Adrenal gland (tissue), 19 donors: ENCODE results near the gene GPM6B. TPM values are rescaled to one million over a fixed set of nuclear protein-coding genes. Genes with fewer than 3 reads are reported as not detected.

Source experiments
- DNase-seq, 7 donors: peaks; one replicate each; pipeline ENCODE4 v3.0.0-alpha.2; 2019 to 2020
- H3K27ac ChIP-seq, 5 donors: fragments of 200-600 bp; sonication (generic) in 4 of 5; 1 replicate in 3 of 5; 2 replicates in 2 of 5; pipeline versions ENCODE4 v1.5.1 to v1.8.0; 2016 to 2020; ENCODE audit warnings: mild to moderate bottlenecking in 1 of 5
- H3K27me3 ChIP-seq: fragments of 200-600 bp; 2 replicates; pipeline ENCODE4 v1.8.0; 2021
- H3K36me3 ChIP-seq, 2 donors: fragments of 200-600 bp; replicated peaks in 1 of 2; 1 replicate in 1 of 2; 2 replicates in 1 of 2; pipeline versions ENCODE4 v1.5.1 to v1.8.0; 2018 to 2022
- H3K4me1 ChIP-seq, 2 donors: fragments of 200-600 bp; replicated peaks in 1 of 2; 1 replicate in 1 of 2; 2 replicates in 1 of 2; pipeline versions ENCODE4 v1.5.1 to v1.8.0; 2018 to 2021
- H3K4me3 ChIP-seq, 4 donors: fragments of 200-600 bp; sonication (generic) in 3 of 4; one replicate each; pipeline ENCODE4 v1.5.1; 2016 to 2018
- H3K9me3 ChIP-seq, 3 donors: fragments of 200-600 bp; sonication (generic) in 1 of 3; replicated peaks in 1 of 3; 1 replicate in 2 of 3; 2 replicates in 1 of 3; pipeline versions ENCODE4 v1.5.1 to v1.8.0; 2016 to 2021
- POLR2A ChIP-seq, 2 donors: fragments of 450-650 bp; IDR thresholded peaks; one replicate each; pipeline ENCODE4 v1.6.1; 2017; ENCODE audit warnings: antibody characterized with exemption in 2 of 2, mild to moderate bottlenecking in 2 of 2, moderate library complexity in 1 of 2
- WGBS, 4 donors: extraction: QIAGEN DNeasy Blood & Tissue Kit in 2 of 4; methylation state at CpG; one replicate each; pipeline versions ENCODE4 v1.1.5 to v1.1.7; 2013 to 2017; 5-methylcytosine and 5-hydroxymethylcytosine counted together
- intact Hi-C, 2 donors: fragments of 100-400 bp; cut with DNase I; formaldehyde crosslinking; loops; one replicate each; pipeline versions ENCODE4 v1.14.1 to v1.15.0; 2022 to 2023
- long read RNA-seq, 10 donors: library from polyadenylated mRNA in 3 of 10; unstranded in 2 of 10; stranded (forward) in 1 of 10; transcript quantifications; one replicate each; pipeline ENCODE4 v2.0.0 and lab custom pipeline, GENCODE V29; 2021 to 2026
- polyA plus RNA-seq, 3 donors: library from polyadenylated mRNA; stranded (reverse); fragments of 200-250 nt in 2 of 3; fragments of 350-450 nt in 1 of 3; fragmentation: Illumina TruSeq in 1 of 3; extraction: RNeasy Lipid Tissue Mini Kit (QIAGEN cat#74804) in 1 of 3; gene quantifications; one replicate each; pipeline ENCODE4 v1.2.3, GENCODE V29; 2013 to 2014
- total RNA-seq, 9 donors: library from RNA; depleted of rRNA in 4 of 9; stranded (reverse); fragments of >200 nt in 4 of 9; fragments of 120-200 nt in 1 of 9; fragmentation: NEBNext Ultra II Directional in 1 of 9; extraction: Animal tissue kit (Norgen Biotek cat#: 25700) in 1 of 9; gene quantifications; one replicate each; pipeline versions ENCODE4 v1.1.0 to v1.2.4, GENCODE V29; 2013 to 2023
- TF ChIP-seq, protein P1 (sequence below), 6 experiments: fragments of 450-650 bp in 4 of 6; fragments of 200-600 bp in 2 of 6; sonication (generic) in 1 of 6; IDR thresholded peaks; 1 replicate in 5 of 6; 2 replicates in 1 of 6; pipeline versions ENCODE4 v1.5.1 to v1.8.0; 2016 to 2021; ENCODE audit warnings: antibody characterized with exemption in 6 of 6, mild to moderate bottlenecking in 2 of 6, moderate library complexity in 1 of 6
- donor health status: healthy with polysubstance abuse.
- donor health status: Bipolar disorder and iron deficiency.
- donor health status: DM: yes; HTN: yes; CAD: no.
- donor health status: DM: no; HTN: no; CAD: no.
- donor health status: DM: no; HTN: no; CAD: no.
- donor health status: DM: yes; HTN: yes; CAD: no.

The GPM6B gene
- total RNA-seq = 1 to 10 TPM; 1.0 to 7.5 (median 4.1) TPM
- polyA plus RNA-seq = 1 to 10 TPM; 4.2 to 4.8 (median 4.2) TPM
- long read RNA-seq, donor 1 = 0 reads
- long read RNA-seq, donor 2 = 0 reads
- long read RNA-seq, donor 3 = 0 reads
- long read RNA-seq, donor 4, partial matches to known transcripts = 1 of 5 reads
- long read RNA-seq, donor 4, other reads (novel, unspliced or antisense) = 0 of 5 reads
- long read RNA-seq, donor 5, transcript GPM6B-205 (7 exons, 3,957 nt) = major isoform, 14 of 14 reads
- long read RNA-seq, donor 5, partial matches to known transcripts = 0 of 14 reads
- long read RNA-seq, donor 5, other reads (novel, unspliced or antisense) = 0 of 14 reads
- long read RNA-seq, donor 6, partial matches to known transcripts = 0 of 9 reads
- long read RNA-seq, donor 6, other reads (novel, unspliced or antisense) = 1 of 9 reads
- long read RNA-seq, donor 7 = 0 reads
- long read RNA-seq, donor 8, partial matches to known transcripts = 0 of 2 reads
- long read RNA-seq, donor 8, other reads (novel, unspliced or antisense) = 0 of 2 reads
- long read RNA-seq, donor 9 = 0 reads
- long read RNA-seq, donor 10 = 0 reads

DNA sequence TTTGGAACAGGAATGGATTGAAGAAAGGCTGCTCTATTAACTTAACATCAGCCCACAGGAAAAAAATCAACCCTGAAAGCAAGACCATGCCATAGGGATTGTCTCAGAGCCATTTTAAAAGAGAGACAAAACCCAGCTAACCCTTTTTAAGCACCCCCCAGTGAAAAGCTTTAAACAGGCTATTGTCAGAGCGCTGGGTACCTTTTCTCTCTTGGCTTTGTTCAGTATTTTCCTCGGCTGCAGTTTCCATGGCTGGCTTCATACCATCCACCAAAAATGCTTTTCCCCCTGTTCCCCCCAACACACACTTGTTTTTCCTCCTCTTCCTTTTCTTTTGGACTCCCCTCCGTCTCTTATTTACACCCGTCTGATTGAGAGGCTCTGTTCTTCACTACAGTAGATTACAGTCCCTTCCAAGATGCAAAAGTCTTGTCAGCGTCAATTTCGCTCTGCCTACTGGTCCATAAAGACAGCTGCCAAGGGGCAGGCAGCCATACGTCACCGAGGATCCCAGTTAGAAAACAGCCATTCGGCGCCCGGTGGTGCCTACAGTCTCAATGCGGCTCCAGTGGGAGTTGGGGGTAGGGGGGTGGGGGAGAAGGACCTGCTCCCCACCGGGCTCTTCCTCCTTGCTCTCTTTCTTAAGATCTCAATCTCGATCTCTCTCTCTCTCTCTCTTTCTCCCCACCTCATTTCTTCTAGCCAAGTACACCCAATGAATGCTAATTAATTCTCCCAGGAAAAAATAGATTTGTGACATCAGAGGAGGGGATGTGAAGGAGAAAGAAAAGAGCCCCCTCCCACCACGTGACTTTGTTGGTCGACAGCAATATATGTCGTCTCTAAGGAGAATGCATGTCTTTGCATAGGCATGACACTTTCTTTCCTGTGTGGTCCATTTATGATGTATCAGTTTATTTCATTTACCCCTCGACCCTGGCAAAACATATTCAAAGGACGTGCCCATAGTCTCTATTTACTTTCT lies at the start of gene GPM6B:
Gene GPM6B (minus strand): TSS at position 451 of the 985 bp plus-strand sequence. CDS start 189 bp downstream, at position 262.
- WGBS, 4 donors = 23 to 32% (median 28%) methylated on average over 19 of the region's 19 CpGs
- no peak for DNase-seq
- intact Hi-C loops = no loop called here
- H3K27me3 ChIP-seq = peaks cover 35% of the 10 kb centered on the region
- TF ChIP-seq, protein P1, sequence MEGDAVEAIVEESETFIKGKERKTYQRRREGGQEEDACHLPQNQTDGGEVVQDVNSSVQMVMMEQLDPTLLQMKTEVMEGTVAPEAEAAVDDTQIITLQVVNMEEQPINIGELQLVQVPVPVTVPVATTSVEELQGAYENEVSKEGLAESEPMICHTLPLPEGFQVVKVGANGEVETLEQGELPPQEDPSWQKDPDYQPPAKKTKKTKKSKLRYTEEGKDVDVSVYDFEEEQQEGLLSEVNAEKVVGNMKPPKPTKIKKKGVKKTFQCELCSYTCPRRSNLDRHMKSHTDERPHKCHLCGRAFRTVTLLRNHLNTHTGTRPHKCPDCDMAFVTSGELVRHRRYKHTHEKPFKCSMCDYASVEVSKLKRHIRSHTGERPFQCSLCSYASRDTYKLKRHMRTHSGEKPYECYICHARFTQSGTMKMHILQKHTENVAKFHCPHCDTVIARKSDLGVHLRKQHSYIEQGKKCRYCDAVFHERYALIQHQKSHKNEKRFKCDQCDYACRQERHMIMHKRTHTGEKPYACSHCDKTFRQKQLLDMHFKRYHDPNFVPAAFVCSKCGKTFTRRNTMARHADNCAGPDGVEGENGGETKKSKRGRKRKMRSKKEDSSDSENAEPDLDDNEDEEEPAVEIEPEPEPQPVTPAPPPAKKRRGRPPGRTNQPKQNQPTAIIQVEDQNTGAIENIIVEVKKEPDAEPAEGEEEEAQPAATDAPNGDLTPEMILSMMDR (IDR thresholded peaks at IDR 0.05) = no peak
- no peak for TF ChIP-seq POLR2A (IDR thresholded peaks at IDR 0.05)
- no peak within 1 kb of the TSS for H3K4me3 ChIP-seq
- no peaks in the 10 kb centered on the region for H3K4me1 ChIP-seq
- H3K9me3 ChIP-seq = no peaks in the 10 kb centered on the region
- no peaks in the 10 kb centered on the region for H3K36me3 ChIP-seq
- no peak within 1 kb of the TSS for H3K27ac ChIP-seq

GRCh38 chrX:13864264-13864663 lies 47.4 kb upstream of the GPM6B start:
- Histone ChIP-seq H3K9me3 (no peaks in the 10 kb centered on the region), H3K27ac (no peak overlapping the region), H3K4me3 (no peak overlapping the region), H3K27me3 (peaks cover 14% of the 10 kb centered on the region), H3K36me3 (no peaks in the 10 kb centered on the region), H3K4me1 (no peaks in the 10 kb centered on the region)
- DNase-seq = no peak
- intact Hi-C loops = no loop called here
- TF ChIP-seq, protein P1 (IDR thresholded peaks at IDR 0.05) = no peak
- TF ChIP-seq POLR2A (IDR thresholded peaks at IDR 0.05) = no peak
- 54 to 60% (median 57%) methylated on average over 6 to 7 of the region's 7 CpGs for WGBS, 4 donors

- intact Hi-C loops = no loop called here
- Histone ChIP-seq H3K4me3 (no peak overlapping the region), H3K4me1 (no peaks in the 10 kb centered on the region), H3K27me3 (peaks cover 14% of the 10 kb centered on the region), H3K36me3 (no peaks in the 10 kb centered on the region), H3K27ac (no peak overlapping the region), H3K9me3 (no peaks in the 10 kb centered on the region)
- WGBS, 4 donors = 62 to 70% (median 62%) methylated on average over 3 of the region's 3 CpGs
- TF ChIP-seq, protein P1 (IDR thresholded peaks at IDR 0.05) = no peak
- TF ChIP-seq POLR2A (IDR thresholded peaks at IDR 0.05) = no peak
- no peak for DNase-seq
Measured at GRCh38 chrX:13863324-13863723, 46.4 kb upstream of the GPM6B start.

GRCh38 chrX:13859724-13860123 lies 42.8 kb upstream of the GPM6B start:
- intact Hi-C loops = no loop called here
- no peaks in the 10 kb centered on the region for H3K36me3 ChIP-seq
- 31 to 51% (median 47%) methylated on average over 1 of the region's 1 CpG for WGBS, 4 donors
- H3K4me3 ChIP-seq = no peak overlapping the region
- no peak for TF ChIP-seq POLR2A (IDR thresholded peaks at IDR 0.05)
- TF ChIP-seq, protein P1 (IDR thresholded peaks at IDR 0.05) = no peak
- no peak for DNase-seq
- H3K27ac ChIP-seq = no peak overlapping the region
- no peaks in the 10 kb centered on the region for H3K4me1 ChIP-seq
- H3K9me3 ChIP-seq = no peaks in the 10 kb centered on the region
- H3K27me3 ChIP-seq = peaks cover 16% of the 10 kb centered on the region
